Activated CD4-positive, CD25-positive, alpha-beta regulatory T cell treated with anti-CD3 and anti-CD28 coated beads, Interleukin-2, amount 50 U/mL, for 16 hours (primary cell): ENCODE results near the gene EPB41L1.

ENCODE experiments used
- DNase-seq: peaks from one replicate; pipeline ENCODE4 v3.0.0-alpha.2; 2020; ENCODE audit warnings: low read depth, low spot score

The EPB41L1 gene

DNA sequence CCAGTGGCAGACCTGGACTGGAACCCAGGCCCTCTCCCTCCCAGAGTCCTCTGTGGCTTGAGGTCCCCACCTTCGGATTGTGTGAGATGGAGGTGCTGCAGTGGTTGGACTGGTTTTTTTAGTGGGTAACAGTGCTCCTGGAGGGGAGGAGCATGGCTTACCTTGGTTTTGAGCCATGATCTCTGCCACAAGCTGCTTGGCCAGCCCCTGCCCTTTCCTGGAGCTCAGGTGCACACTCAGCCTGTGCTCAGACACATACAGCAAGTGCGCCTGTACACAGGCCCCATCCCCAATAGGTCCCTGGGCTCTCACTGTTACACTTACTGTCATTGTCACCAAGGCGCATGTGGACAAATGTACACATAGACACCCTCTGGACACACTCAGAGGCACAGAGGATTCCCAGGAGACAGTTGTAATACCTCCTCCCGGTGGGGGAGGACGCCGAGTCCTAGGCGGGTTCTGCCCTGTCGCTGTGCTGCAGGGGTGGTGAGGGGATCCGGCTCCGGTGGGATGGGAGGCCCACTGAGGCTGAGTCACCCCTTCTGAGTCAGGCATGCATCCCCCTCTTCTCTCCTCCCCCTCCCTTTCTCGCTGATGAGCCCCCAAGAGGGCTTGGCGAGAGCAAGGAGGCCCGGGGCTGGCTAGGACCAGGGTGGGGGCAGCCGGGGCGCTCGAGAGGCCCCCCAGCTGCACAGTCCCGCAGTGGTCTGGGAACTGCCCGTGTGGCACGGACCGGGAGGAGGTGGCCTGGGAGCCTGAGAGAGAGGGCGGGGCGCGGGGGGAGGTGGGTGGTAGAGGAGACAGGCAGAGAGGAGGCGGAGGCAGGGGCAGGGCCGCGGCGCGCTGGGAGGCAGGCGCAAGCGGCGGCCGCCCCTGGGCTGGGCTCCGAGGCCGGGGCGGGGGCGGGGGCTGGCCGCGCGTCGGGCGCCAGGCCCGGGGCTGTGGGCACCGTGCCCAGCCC is 522 bp upstream of the EPB41L1 start:
- no peak for DNase-seq

DNA sequence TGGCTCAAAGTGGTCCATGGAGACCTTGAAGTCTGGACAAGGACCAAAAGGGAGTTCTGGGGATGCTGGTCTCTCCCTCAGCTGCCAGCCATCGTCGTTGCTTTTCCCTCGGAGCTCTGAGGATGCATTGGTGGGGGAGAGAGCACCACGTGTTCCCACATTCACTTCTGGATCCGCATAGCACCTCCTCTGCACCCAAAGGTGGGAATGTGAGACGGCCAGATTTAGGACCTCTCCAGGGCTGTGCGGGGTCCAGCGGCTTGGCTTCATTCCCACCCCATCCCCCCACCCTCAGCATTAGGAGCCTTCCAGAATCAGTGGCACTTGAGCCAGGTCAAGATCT is 1.1 kb downstream of the EPB41L1 start:
- DNase-seq, result no peak

DNA sequence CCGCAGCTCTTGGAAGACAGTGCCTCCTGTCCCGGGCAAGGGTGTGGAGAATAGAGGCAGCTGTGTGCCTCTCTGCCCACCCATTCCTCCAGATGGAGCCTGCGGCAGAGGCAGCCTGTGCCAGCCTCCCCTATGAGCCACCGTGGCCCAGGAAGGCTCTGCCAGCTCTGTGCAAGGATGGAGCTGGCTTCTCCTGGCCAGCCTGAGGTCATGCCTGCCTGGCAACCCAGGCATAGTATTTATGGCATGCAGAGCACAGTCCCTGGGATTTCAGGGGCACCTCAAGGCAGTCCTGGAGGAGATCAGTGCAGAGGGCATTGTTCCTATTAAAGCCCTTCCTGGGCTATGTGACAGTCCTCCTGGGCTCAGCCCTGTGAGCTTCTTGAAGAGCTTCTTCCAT is 1.5 kb downstream of the EPB41L1 start:
- no peak for DNase-seq

DNA sequence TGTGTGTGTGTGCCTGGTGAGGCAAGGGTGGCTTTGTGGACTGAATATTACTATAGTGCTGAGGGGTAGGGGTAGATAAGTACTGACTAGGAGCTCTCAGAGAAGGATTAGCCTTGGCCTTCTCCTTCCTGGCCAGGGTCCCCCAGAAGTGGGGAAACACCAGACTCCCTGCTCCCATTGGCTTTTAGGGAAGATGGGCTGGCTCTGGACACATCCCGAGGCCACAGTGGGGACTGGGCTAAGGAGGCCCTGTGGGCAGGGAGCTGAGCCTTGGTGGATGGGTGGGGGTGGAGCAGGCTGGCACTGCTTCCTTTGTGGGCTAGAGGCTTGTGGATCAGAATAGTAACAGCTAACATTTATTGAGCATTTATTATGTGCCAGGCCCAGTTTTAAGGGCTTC is 3.1 kb downstream of the EPB41L1 start:
- no peak for DNase-seq

DNA sequence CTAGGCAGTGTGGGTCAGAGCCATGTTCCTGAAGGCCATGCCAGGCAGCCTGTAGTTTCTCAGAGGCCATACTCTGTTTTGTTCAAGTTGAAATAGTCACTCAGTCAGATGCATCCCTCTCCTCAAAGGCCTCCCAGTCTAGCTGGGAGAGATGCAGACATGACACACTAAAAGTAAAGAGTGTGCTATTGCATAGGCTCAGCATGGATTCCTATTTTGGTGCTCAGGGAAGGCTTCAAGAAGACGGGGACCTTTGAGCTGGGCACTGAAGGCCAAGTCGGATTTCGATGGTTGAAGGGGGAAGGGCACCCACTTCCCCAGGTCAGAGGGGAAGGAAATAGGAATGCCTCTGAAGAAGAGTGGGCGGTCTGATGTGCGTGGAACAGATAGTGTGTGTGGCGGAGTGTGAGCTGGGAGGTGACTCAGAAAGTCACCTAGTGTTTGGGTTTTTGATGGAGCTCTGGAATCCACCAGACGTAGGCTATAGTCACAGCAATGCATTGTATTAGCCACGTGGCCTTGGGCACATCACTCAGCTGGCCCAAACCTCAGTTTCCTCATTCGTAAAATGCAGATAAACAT is 3.7 kb downstream of the EPB41L1 start:
- no peak for DNase-seq

DNA sequence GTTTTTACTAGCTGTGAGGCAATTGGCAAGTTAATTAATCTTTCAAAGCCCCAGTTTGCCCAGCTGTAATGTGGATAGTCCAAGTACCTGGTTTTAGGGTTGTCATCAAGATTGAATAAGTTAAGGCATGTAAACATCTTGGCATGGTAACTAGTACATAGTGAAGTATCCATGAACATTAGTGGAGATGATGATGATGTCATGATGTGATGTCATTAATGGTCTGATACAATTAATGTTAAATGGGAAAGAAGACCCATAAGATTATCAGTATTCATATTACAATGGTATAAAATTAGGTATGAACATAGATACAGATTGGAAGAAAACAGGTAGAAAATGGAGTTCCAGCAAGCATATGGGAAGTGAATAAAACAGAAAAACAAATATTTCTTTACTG is 5.3 kb downstream of the EPB41L1 start:
- DNase-seq, result no peak

DNA sequence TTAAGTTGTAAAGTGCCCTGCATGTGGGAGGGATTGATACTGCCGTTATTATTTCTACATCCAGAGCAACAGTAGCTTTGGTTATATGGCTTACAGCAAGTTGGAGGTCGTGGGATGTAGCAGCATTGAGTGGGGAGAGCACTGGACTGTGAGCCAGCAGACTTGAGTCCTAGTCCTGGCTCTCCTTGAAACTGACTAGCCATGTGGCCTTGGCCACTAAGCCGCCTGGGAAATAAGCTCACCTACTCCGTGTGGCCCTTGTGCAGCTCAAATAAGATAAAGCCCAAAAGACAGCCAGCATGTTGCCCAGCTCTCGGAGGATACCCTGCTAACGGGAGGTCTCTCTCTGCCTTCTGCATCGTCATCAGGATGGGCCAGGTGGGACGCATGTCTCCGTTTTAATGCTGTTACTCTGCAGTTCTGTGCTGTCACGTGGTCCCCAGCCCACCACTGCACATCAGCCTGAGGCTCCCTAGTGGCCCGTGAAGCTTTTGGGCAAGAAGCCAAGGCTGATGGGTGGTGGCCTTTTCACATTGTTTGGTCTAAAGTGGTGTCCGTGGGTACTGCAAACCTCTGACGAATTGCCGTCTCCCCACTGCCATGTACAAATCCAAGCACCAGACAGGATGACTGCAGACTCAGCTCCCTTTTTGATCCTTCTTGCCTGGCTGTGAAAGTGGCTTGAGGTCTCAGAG is 7.9 kb downstream of the EPB41L1 start:
- no peak for DNase-seq

DNA sequence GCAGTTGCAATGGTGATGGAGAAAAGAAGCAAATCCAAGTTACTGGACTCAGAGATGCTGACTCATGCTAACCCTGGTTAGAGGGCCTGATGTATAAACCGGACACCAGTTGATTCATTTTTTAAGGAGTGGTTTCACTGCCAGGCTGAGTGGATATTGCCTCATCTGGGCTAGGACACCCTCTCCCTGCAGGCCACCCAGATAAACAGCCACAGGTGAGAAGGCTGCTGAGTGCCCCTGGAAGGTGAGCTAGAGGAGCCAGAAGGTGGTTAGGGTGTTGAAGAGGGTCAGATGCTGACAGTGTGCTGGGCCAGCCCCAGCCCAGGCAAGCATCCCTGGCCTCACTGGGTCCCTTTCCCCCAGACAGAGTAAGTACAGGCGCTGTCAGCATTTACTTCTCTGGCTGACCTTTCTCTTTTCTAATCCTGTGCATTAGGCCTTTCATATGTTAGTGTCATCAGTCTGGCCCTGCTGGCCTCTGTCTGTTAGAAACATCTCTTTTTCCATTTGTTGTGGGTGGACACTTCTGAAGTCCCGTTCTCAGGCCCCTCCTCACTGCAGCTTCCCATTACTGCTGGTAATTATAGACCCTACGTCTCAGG is 13.5 kb downstream of the EPB41L1 start:
- DNase-seq, result no peak

DNA sequence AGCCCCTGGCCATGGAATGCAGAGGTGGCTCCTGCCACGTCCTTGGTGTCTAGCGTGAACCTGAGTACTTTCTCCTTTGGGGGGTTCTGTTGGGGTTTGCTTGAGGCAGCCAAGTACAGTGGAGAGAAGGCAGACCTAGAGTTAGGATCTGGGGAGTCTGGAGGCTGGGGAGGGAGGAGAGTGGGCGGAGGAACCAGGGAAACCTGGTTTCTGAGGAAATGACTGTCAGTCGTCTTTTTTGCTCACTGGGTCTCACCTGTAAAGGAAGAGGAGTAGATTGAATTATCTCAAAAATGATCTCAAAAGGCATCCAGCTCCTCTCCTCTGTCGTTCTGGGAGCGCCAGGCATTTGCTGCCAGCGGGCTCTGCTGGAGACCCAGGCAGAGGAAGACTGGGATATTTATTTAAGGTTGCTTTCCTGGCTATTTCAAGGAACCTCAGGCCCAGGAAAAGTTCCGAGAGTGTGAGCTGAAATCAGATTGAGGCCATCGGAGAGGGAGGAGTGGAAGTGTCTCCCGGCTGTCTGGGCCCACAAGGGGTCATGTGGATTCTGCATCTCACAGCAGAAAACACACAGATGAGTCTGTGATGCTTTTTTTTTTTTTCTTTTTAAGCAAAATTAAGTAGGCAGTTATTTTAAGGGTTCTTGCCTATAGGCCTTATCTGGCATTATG is 16.1 kb downstream of the EPB41L1 start:
- no peak for DNase-seq

DNA sequence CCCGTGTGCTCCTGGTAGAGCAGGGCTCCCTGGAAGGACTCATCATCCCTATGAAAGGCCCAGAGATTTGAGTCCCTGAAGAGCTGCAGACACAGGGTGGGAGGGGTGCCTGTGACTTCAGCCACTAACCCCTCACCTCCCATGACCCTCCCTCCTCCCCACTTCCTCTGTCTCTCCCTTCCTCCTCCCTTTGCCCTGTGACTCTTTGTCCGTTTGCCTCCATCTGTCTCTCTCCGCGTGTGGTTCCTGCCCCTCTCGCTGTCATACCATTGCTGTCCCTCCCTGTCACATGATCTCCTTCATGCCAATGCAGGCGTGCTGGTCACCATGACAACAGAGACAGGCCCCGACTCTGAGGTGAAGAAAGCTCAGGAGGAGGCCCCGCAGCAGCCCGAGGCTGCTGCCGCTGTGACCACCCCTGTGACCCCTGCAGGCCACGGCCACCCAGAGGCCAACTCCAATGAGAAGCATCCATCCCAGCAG is 19.0 kb downstream of the EPB41L1 start:
- no peak for DNase-seq

DNA sequence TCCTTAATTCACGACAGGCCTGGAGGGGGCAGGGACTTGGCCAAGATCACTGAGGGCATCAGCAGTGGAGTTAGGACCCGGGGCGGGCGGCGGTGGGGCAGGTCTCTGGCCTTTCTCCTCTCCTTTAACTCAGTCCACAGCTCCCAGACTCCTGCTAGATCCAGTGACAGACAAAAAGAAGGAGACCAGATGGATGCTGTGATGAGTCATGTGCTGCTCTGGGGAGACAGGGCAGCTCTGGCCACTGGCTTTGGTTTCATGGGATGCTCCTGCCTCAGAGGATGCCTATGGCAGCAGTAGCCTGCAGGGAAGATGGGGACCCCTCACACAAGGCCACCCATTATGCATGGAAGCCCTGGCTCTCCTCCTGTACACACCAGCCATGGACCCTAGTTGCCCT is 20.5 kb downstream of the EPB41L1 start:
- no peak for DNase-seq

DNA sequence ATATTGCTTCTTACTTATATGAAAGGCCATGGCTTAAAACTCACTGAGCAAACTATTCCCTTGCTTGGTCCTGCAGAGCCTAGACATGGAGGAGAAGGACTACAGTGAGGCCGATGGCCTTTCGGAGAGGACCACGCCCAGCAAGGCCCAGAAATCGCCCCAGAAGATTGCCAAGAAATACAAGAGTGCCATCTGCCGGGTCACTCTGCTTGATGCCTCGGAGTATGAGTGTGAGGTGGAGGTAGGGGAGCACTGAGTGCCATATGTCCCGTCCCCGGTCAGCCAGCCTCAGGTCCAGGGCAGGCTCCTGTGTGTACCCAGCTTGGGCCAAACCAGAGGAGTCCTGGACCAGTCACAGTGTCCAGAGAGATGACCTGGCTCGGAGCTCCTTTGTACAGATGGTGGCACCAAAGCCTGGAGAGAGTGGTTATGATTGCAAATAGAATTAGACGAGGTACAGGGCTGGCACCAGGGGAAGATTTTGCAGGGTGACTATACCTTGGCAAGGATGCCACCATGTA is 21.0 kb downstream of the EPB41L1 start:
- no peak for DNase-seq

DNA sequence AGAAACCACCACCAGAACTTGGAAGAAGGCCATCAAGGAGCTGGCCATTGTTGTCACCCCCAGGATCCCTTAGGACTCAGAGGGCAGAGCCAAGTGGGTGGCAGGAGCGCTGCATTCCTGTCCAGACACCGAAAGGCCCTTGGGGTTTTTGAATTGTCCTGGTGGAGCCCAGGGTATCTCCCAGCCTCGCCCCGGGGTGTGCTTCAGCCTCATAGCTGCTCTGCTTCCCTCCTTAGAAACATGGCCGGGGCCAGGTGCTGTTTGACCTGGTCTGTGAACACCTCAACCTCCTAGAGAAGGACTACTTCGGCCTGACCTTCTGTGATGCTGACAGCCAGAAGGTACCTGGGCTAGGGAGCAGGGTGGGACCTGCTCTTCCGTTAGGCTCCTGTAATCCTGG is 23.2 kb downstream of the EPB41L1 start:
- DNase-seq, result no peak

DNA sequence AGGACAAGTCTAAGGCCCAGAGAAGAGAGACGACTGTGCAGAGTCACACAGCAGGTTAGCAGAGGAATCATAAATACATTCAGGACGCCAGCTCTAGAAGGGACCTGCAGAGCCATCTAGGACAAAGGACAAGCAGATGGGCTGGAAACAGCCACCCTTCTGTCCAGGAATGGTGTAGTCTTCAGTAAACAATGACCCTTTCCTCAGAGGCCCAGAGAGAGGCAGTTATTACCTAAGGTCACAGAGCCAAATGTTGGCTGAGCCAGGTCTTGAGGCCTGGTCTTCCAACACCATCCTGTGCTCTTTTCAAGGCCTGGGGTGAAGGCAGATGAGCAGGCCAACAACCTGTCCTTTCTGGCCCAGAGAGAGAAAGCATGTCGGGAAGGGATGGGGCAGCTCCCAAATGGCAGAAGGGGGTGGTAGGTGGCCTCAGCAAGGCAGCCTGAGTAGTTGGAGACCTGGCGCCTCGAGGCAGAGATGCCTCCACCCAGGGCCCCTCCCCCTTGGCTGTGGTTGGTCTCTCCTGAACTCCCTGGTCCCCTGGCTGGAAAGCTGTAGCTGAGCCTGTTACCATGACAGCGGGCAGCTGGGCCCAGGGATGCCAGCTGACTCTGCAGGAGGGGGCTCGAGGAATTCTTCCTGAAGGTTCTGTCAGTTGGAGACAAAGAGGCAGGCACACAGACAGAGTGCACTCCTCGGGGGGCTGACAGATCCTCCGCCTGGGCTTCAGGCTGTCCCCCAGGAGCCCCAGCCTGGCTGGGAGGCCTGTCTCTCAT is 24.8 kb downstream of the EPB41L1 start:
- DNase-seq, result no peak

DNA sequence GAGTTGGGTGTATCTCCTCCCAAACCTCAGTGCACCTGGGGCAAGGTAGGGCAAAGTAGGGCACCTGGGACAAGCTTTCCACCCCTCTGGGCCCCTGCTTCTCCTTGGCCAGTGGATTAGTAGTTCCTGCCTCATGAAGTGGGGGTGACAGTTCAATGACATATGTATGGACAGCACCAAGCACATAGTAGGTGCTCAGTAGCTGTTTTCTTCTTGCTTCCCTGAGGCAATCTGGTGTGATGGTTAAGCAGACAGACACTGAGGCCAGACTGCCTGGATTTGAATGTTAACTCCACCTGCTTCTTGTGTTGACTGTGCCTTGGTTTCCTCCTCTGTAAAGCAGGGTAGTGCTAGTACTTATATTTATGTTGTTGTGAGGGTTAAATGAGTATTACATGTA is 25.8 kb downstream of the EPB41L1 start:
- DNase-seq, result no peak

DNA sequence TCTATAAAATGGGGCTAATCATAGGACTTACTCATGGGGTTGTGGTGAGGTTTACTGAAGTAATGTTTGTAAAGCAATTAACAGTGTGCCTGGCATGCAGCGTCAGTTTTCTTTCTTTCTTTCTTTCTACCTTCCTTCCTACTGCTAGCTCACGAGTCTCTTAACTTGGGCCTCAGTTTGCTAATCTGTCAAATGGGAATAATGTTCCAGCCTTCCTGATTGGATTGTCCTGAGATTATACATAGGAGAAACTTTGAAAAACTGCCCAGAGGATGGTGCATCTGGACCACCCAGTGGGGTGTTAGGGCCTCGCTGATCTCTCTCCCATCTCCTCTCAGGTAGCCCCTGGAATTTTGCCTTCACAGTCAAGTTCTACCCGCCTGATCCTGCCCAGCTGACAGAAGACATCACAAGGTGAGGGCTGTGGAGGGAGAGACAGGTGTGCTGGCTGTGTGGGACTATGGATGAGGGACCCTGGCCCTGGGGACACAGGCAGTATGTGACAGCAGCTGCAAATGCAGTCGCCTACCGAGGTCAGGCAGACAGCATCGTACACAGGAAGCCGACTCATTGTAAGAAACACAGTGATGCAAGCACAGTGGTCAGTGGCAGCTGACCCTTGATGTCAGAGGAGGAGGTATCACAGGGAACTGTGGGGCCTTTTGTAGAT is 27.5 kb downstream of the EPB41L1 start:
- no peak for DNase-seq

DNA sequence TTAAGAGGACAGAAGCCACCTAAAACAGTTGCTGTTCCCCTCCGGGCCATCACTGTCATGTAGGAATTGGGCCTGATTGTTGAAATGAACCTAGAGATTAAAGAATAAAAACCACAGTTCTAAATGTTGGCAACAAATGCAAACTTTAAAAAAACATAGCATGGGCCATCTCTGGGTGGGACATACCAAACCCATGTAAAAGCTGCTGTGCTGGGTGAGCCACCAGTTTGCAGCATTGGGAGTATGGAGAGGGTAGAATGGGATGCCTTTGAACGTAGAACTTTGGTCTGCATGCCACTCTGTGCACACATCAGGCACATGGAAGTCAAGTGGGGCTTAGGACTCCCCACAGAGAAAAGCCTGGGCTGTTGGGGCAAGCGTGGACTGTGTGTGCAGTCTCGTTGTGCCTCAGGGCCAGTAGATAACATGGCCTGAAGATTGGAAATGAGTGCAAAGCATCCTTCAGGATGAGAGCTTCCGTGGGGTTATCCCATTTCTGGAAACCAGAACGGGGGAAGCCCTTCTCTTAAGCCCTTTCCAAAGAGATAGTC is 28.1 kb downstream of the EPB41L1 start:
- DNase-seq, result no peak

DNA sequence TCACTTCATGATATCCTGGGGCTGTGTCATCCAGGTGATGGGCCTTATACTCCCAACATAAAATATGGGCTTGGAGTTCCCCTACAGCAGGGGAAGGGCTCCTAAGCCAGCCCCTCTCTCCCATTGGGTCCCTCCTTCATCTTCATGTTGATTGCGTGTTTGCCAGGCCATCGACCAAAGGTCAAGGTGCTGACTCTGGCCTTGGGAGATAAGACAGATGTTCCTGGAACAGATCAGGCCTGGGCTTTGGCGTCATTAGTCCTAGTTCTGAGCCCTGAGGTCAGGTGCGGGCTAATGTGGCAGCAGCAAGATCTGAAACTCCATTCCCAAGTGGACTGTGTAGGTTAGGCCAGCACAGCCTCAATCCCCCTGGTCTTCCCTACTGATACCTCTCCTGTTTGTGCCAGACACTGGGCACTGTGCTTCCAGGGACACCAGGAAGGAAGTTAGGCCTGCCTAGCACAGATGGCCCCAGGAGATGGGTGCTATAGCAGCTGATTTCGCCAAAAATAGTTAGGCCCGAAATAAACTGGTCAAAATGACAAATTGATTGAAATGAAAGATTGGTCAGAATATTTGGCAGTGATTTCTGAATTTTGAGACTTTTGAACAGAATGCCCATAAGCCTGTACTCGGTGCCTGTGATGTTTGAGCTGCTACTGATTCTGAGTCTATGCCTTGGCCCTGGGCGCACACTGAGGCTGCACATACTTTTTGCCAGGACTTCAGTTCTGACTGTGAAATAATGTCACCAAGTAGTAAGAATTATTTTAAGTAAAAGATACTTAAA is 28.8 kb downstream of the EPB41L1 start:
- DNase-seq, result no peak
